Measurements from ENCODE around the gene SLC6A4. TPM values are rescaled to one million over a fixed set of nuclear protein-coding genes. Genes with fewer than 3 reads are reported as not detected.

The SLC6A4 gene
- total RNA-seq (2012; rRNA removed) = 0.44 TPM in 1 of 2 replicates, not detected in the other

GRCh38 chr17:30235386-30236296, at the start of gene SLC6A4:
Gene SLC6A4 (minus strand): TSS chr17:30235697. CDS start chr17:30221958, 13,739 bp downstream.
- Histone ChIP-seq H3K9ac (ENCODE audit: low read depth, low read length) (no peak within 1 kb of the TSS), H3K4me1 (ENCODE audit: control insufficient read depth, insufficient read depth, low read length) (peaks cover 14% of the 10 kb centered on the region), H3K4me3 (ENCODE audit: low read length) (peak within 1 kb of the TSS; percentile 60), H3K9me3 (replicated peaks; ENCODE audit: low read length) (no peaks in the 10 kb centered on the region), H3K27me3 (ENCODE audit: control insufficient read depth, insufficient read depth, low read length) (peaks cover 82% of the 10 kb centered on the region), H3K4me2 (ENCODE audit: low read length) (peak within 1 kb of the TSS; percentile 93), H3K36me3 (ENCODE audit: insufficient read depth, low read length) (no peaks in the 10 kb centered on the region)

GRCh38 chr17:30279156-30279555, 43.7 kb upstream of the SLC6A4 start:
- Histone ChIP-seq H3K4me3 (ENCODE audit: low read length) (no peak overlapping the region), H3K9ac (ENCODE audit: low read depth, low read length) (no peak overlapping the region), H3K36me3 (ENCODE audit: insufficient read depth, low read length) (peaks cover 40% of the 10 kb centered on the region), H3K4me2 (ENCODE audit: low read length) (no peak overlapping the region), H3K27me3 (ENCODE audit: control insufficient read depth, insufficient read depth, low read length) (no peaks in the 10 kb centered on the region), H3K9me3 (replicated peaks; ENCODE audit: low read length) (no peaks in the 10 kb centered on the region), H3K4me1 (ENCODE audit: control insufficient read depth, insufficient read depth, low read length) (no peaks in the 10 kb centered on the region)

- H3K9me3 ChIP-seq (replicated peaks; ENCODE audit: low read length) = no peaks in the 10 kb centered on the region
- no peak overlapping the region for H3K4me2 ChIP-seq (ENCODE audit: low read length)
- no peak overlapping the region for H3K9ac ChIP-seq (ENCODE audit: low read depth, low read length)
- H3K36me3 ChIP-seq (ENCODE audit: insufficient read depth, low read length) = peaks cover 40% of the 10 kb centered on the region
- no peaks in the 10 kb centered on the region for H3K27me3 ChIP-seq (ENCODE audit: control insufficient read depth, insufficient read depth, low read length)
- H3K4me1 ChIP-seq (ENCODE audit: control insufficient read depth, insufficient read depth, low read length) = no peaks in the 10 kb centered on the region
- H3K4me3 ChIP-seq (ENCODE audit: low read length) = no peak overlapping the region
Observed at GRCh38 chr17:30278032-30278431, 42.5 kb upstream of the SLC6A4 start.

- no peak overlapping the region for H3K4me3 ChIP-seq (ENCODE audit: low read length)
- H3K4me2 ChIP-seq (ENCODE audit: low read length) = no peak overlapping the region
- H3K9me3 ChIP-seq (replicated peaks; ENCODE audit: low read length) = no peaks in the 10 kb centered on the region
- peaks cover 4% of the 10 kb centered on the region for H3K4me1 ChIP-seq (ENCODE audit: control insufficient read depth, insufficient read depth, low read length)
- no peak overlapping the region for H3K9ac ChIP-seq (ENCODE audit: low read depth, low read length)
- H3K27me3 ChIP-seq (ENCODE audit: control insufficient read depth, insufficient read depth, low read length) = no peaks in the 10 kb centered on the region
- peaks cover 51% of the 10 kb centered on the region for H3K36me3 ChIP-seq (ENCODE audit: insufficient read depth, low read length)
Observed at GRCh38 chr17:30275911-30276310, 40.4 kb upstream of the SLC6A4 start.

GRCh38 chr17:30274887-30275286, 39.4 kb upstream of the SLC6A4 start:
- peaks cover 4% of the 10 kb centered on the region for H3K4me1 ChIP-seq (ENCODE audit: control insufficient read depth, insufficient read depth, low read length)
- H3K4me2 ChIP-seq (ENCODE audit: low read length) = no peak overlapping the region
- peaks cover 50% of the 10 kb centered on the region for H3K36me3 ChIP-seq (ENCODE audit: insufficient read depth, low read length)
- H3K9me3 ChIP-seq (replicated peaks; ENCODE audit: low read length) = no peaks in the 10 kb centered on the region
- no peak overlapping the region for H3K4me3 ChIP-seq (ENCODE audit: low read length)
- no peaks in the 10 kb centered on the region for H3K27me3 ChIP-seq (ENCODE audit: control insufficient read depth, insufficient read depth, low read length)
- H3K9ac ChIP-seq (ENCODE audit: low read depth, low read length) = no peak overlapping the region

- Histone ChIP-seq H3K9me3 (replicated peaks; ENCODE audit: low read length) (no peaks in the 10 kb centered on the region), H3K27me3 (ENCODE audit: control insufficient read depth, insufficient read depth, low read length) (no peaks in the 10 kb centered on the region), H3K9ac (ENCODE audit: low read depth, low read length) (no peak overlapping the region), H3K4me3 (ENCODE audit: low read length) (no peak overlapping the region), H3K4me1 (ENCODE audit: control insufficient read depth, insufficient read depth, low read length) (peaks cover 4% of the 10 kb centered on the region), H3K36me3 (ENCODE audit: insufficient read depth, low read length) (peaks cover 52% of the 10 kb centered on the region), H3K4me2 (ENCODE audit: low read length) (no peak overlapping the region)
Observed at GRCh38 chr17:30273373-30273772, 37.9 kb upstream of the SLC6A4 start.

GRCh38 chr17:30271102-30271501, 35.6 kb upstream of the SLC6A4 start:
- peaks cover 45% of the 10 kb centered on the region for H3K36me3 ChIP-seq (ENCODE audit: insufficient read depth, low read length)

GRCh38 chr17:30267625-30268024, 32.1 kb upstream of the SLC6A4 start:
- H3K9ac ChIP-seq (ENCODE audit: low read depth, low read length) = no peak overlapping the region
- H3K4me2 ChIP-seq (ENCODE audit: low read length) = no peak overlapping the region
- H3K4me3 ChIP-seq (ENCODE audit: low read length) = no peak overlapping the region
- H3K27me3 ChIP-seq (ENCODE audit: control insufficient read depth, insufficient read depth, low read length) = no peaks in the 10 kb centered on the region
- H3K4me1 ChIP-seq (ENCODE audit: control insufficient read depth, insufficient read depth, low read length) = peaks cover 10% of the 10 kb centered on the region
- no peaks in the 10 kb centered on the region for H3K9me3 ChIP-seq (replicated peaks; ENCODE audit: low read length)
- H3K36me3 ChIP-seq (ENCODE audit: insufficient read depth, low read length) = peaks cover 51% of the 10 kb centered on the region

More at GRCh38 chr17:30271102-30271501, 35.6 kb upstream of the SLC6A4 start:
- Histone ChIP-seq H3K9ac (ENCODE audit: low read depth, low read length) (no peak overlapping the region), H3K4me2 (ENCODE audit: low read length) (no peak overlapping the region), H3K4me1 (ENCODE audit: control insufficient read depth, insufficient read depth, low read length) (peaks cover 4% of the 10 kb centered on the region), H3K4me3 (ENCODE audit: low read length) (no peak overlapping the region), H3K27me3 (ENCODE audit: control insufficient read depth, insufficient read depth, low read length) (no peaks in the 10 kb centered on the region), H3K9me3 (replicated peaks; ENCODE audit: low read length) (no peaks in the 10 kb centered on the region)

- Histone ChIP-seq H3K36me3 (ENCODE audit: insufficient read depth, low read length) (peaks cover 46% of the 10 kb centered on the region), H3K4me1 (ENCODE audit: control insufficient read depth, insufficient read depth, low read length) (peaks cover 6% of the 10 kb centered on the region), H3K4me2 (ENCODE audit: low read length) (no peak overlapping the region), H3K9ac (ENCODE audit: low read depth, low read length) (no peak overlapping the region), H3K9me3 (replicated peaks; ENCODE audit: low read length) (no peaks in the 10 kb centered on the region), H3K4me3 (ENCODE audit: low read length) (no peak overlapping the region), H3K27me3 (ENCODE audit: control insufficient read depth, insufficient read depth, low read length) (no peaks in the 10 kb centered on the region)
Observed at GRCh38 chr17:30263552-30264333, 28.2 kb upstream of the SLC6A4 start.

GRCh38 chr17:30256756-30257506, 21.4 kb upstream of the SLC6A4 start:
- no peaks in the 10 kb centered on the region for H3K27me3 ChIP-seq (ENCODE audit: control insufficient read depth, insufficient read depth, low read length)
- no peak overlapping the region for H3K9ac ChIP-seq (ENCODE audit: low read depth, low read length)
- no peaks in the 10 kb centered on the region for H3K9me3 ChIP-seq (replicated peaks; ENCODE audit: low read length)
- no peak overlapping the region for H3K4me2 ChIP-seq (ENCODE audit: low read length)
- H3K36me3 ChIP-seq (ENCODE audit: insufficient read depth, low read length) = peaks cover 23% of the 10 kb centered on the region
- no peak overlapping the region for H3K4me3 ChIP-seq (ENCODE audit: low read length)
- H3K4me1 ChIP-seq (ENCODE audit: control insufficient read depth, insufficient read depth, low read length) = no peaks in the 10 kb centered on the region

GRCh38 chr17:30254150-30254549, 18.7 kb upstream of the SLC6A4 start:
- H3K4me2 ChIP-seq (ENCODE audit: low read length) = no peak overlapping the region
- H3K9me3 ChIP-seq (replicated peaks; ENCODE audit: low read length) = no peaks in the 10 kb centered on the region
- no peaks in the 10 kb centered on the region for H3K4me1 ChIP-seq (ENCODE audit: control insufficient read depth, insufficient read depth, low read length)
- no peak overlapping the region for H3K9ac ChIP-seq (ENCODE audit: low read depth, low read length)
- no peak overlapping the region for H3K4me3 ChIP-seq (ENCODE audit: low read length)
- H3K36me3 ChIP-seq (ENCODE audit: insufficient read depth, low read length) = peaks cover 7% of the 10 kb centered on the region
- H3K27me3 ChIP-seq (ENCODE audit: control insufficient read depth, insufficient read depth, low read length) = no peaks in the 10 kb centered on the region

Measured in skeletal muscle satellite cell (primary cell).